ENCODE measurements around the gene PIK3CD. TPM values are rescaled to one million over a fixed set of nuclear protein-coding genes. Genes with fewer than 3 reads are reported as not detected.
A peak's percentile ranks its signal among the peaks of the same experiment; 100 is the strongest.

Gene PIK3CD
- total RNA-seq, 2 experiments from 2014 or later, result 211 to 214 TPM

DNA sequence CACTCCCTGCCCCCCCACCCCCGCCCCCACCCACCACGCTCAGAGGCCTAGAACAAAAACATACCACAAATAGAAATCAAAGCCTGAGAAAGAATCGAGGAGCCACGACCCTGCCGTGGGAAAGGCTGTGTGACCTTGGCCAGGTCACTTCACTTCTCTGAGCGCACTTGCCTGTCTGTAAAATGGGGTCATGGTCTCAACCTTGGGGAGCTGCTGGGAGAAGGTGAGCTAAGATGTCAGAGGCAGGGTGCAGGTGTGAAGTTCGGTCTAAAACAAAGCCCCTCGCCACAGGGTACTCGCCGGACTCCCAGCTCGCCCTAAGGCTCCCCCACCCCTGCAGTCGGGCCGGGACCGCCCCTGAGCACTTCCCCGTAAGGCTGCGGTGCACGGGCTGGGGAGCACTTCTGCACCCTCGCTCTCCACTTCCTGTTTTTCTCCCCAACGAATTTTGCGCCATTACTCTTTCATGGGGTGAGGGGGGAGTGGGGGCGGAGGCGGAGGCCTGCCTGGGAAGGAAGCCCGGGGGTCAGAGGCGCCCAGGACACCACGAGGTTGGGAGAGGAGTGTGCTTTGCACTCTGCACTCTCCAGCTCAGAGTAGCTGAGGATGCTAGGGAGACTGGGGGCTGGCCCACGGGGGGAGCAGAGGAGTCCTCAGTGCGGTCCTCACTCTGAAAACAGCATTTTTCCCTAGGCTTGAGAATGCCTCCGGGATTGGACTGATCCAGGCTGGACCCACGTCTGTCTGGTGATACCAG, 21.9 kb upstream of the PIK3CD start:
- Mint-ChIP-seq H3K9me3 (no peaks in the 10 kb centered on the region), H3K4me1 (peaks cover 67% of the 10 kb centered on the region), H3K27ac (peak overlapping the region; percentile 97), H3K36me3 (ENCODE audit: low read depth) (peaks cover 45% of the 10 kb centered on the region), H3K27me3 (peaks cover 2% of the 10 kb centered on the region), H3K4me3 (peak overlapping the region; percentile 87)
- POLR2A ChIA-PET, result interaction anchor here (0.6 to 7.2 kb wide), 25 partner anchors 9 to 750 kb away, joined by 3 to 422 read pairs (median 5); partner anchors contain the start of genes LZIC, NMNAT1 and PIK3CD
- DNase-seq, result peak; percentile 84
- CTCF ChIA-PET, result interaction anchor here (0.7 to 7.2 kb wide), 9 partner anchors 15 to 314 kb away, joined by 3 to 144 read pairs (median 11); partner anchors contain the start of genes LZIC, NMNAT1 and PIK3CD

DNA sequence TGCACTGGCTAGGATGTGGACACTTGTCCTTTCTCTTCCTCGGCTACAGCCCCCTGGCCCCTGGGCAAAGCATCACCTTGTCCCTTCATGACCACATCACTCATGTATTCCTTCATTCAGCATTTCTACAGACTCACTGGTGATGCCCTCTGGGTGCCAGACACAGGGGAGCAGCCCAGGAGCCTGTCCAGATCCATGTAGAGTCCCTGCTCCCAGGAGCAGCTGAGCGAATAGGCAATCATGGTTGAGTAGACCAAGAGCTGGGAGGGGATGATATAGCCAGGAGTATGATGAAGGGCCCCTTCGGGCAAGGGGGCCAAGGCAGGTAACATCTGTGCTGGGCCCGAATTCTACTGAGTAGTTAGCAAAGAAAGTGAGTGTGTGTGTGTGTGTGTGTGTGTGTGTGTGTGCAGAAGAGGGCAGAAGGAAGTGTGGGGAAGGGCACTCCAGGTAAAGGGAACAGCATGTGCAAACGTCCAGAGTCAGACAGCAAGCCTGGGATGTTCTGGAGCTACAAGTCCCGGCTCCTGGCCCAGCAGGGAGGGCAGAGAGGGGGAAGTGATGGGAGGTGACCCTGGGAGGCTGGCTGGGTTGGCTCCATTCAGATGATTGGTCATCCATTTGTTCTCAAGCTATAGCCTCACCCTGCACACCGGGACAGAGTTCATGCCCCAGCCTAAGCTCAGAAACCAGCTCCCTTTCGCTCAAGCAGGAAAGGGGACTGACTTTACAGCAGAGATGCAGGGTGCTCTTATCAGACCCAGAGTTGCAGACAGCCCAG, 21.0 kb upstream of the PIK3CD start:
- CTCF ChIA-PET, result interaction anchor here (0.8 to 7.2 kb wide), 6 partner anchors 15 to 235 kb away, joined by 3 to 144 read pairs (median 6); partner anchors contain the start of gene PIK3CD
- H3K27ac Mint-ChIP-seq, result peak overlapping the region; percentile 97
- peak overlapping the region; percentile 87 for H3K4me3 Mint-ChIP-seq
- H3K27me3 Mint-ChIP-seq, result peaks cover 2% of the 10 kb centered on the region
- peak; percentile 24 for DNase-seq
- POLR2A ChIA-PET, result interaction anchor here (1.0 to 7.2 kb wide), 14 partner anchors 14 to 238 kb away, joined by 3 to 422 read pairs (median 5); partner anchors contain the start of gene PIK3CD
- peaks cover 54% of the 10 kb centered on the region for H3K36me3 Mint-ChIP-seq (ENCODE audit: low read depth)
- no peaks in the 10 kb centered on the region for H3K9me3 Mint-ChIP-seq
- H3K4me1 Mint-ChIP-seq, result peaks cover 74% of the 10 kb centered on the region

DNA sequence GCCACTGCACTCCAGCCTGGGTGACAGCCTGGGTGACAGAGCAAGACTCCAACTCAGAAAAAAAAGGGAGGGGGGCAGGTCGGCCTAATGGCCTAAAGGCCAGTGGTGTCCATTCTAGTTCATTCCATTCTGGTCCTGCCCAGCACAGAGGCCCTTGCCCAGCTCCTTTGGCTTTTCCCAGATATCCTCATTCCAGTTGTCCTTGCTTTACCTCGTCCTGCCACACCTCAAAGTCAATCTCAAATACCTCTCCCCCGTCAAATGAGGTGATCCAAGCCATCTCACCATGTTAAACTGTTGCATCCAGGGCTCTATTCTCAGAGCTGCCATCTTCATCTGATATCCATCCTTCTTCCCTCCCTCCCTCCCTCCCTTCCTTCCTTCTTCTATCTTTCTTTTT, 19.9 kb upstream of the PIK3CD start:
- ChIA-PET POLR2A (interaction anchor here (1.2 to 7.2 kb wide), 7 partner anchors 13 to 86 kb away, joined by 4 to 422 read pairs (median 22); partner anchors contain the start of gene PIK3CD), CTCF (interaction anchor here (1.3 to 7.2 kb wide), 4 partner anchors 22 to 234 kb away, joined by 4 to 144 read pairs (median 48); partner anchors contain the start of gene PIK3CD)
- H3K27me3 Mint-ChIP-seq, result no peaks in the 10 kb centered on the region
- peaks cover 63% of the 10 kb centered on the region for H3K36me3 Mint-ChIP-seq (ENCODE audit: low read depth)
- H3K27ac Mint-ChIP-seq, result peak overlapping the region; percentile 97
- H3K9me3 Mint-ChIP-seq, result no peaks in the 10 kb centered on the region
- DNase-seq, result no peak
- H3K4me1 Mint-ChIP-seq, result peaks cover 66% of the 10 kb centered on the region
- peak overlapping the region; percentile 87 for H3K4me3 Mint-ChIP-seq

DNA sequence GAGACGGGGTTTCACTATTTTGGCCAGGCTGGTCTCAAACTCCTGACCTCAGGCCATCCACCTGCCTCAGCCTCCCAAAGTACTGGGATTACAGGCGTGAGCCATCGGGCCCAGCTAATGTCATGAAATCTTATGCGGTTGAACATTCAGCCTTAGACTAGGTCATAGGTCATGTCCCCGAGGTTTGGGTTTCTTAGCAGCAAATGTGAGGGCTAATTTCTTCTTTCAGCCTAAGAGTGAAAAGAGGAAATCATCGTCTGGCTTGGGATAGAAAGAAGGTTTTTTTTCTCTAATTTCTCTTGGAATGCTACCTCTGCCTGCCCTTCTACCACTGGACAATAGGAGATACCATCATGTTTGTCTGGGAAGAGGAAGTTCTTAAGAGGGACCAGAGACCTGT, 18.0 kb upstream of the PIK3CD start:
- no peak for DNase-seq
- H3K27me3 Mint-ChIP-seq, result no peaks in the 10 kb centered on the region
- H3K36me3 Mint-ChIP-seq (ENCODE audit: low read depth), result peaks cover 77% of the 10 kb centered on the region
- H3K9me3 Mint-ChIP-seq, result no peaks in the 10 kb centered on the region
- H3K27ac Mint-ChIP-seq, result no peak overlapping the region
- H3K4me3 Mint-ChIP-seq, result no peak overlapping the region
- peaks cover 60% of the 10 kb centered on the region for H3K4me1 Mint-ChIP-seq
- POLR2A ChIA-PET, result interaction anchor here (6.0 kb wide), 1 partner anchor 11 kb away, joined by 39 read pairs; no protein-coding TSS in a partner anchor
- CTCF ChIA-PET, result no interaction called here

DNA sequence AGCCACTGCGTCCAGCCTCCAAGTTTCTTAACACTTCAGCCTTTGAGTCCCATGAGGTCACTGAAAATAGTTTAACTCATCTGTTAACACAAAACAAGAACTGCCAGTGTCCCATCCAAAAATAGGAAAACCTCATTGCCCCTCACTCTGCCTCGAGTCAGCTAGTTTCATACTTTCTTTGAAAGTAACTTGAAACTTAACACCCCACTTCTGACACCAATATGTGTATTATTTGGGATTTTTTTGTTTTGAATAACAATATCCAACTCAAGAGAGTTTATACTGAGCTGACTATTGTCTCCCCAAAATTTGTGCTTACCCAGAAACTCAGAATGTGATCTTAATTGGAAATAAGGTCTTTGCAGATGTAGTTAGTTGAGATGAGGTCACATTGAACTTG, 16.9 kb upstream of the PIK3CD start:
- no peak overlapping the region for H3K27ac Mint-ChIP-seq

DNA sequence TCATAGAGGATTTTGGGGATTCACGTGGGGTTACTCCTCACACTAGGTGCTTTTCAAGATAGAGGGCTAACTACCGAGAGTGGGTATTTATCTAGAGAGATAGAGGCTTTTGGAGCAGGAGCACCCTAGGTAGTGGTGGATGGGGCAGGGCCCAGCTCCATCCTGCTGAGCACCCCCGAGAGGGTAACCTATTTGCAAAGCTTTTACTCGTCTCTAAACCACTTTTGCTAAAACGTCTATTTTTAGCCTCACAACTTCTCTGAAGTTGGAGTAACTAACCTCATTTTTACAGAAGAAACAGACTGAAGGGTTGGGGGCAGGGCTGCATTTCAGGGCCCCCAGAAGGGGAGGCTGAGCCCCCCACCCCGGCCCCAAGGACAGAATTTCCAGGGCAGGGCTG, 12.3 kb upstream of the PIK3CD start:
- ChIA-PET POLR2A (interaction anchor here (1.8 kb wide), 1 partner anchor 10 kb away, joined by 5 read pairs; no protein-coding TSS in a partner anchor), CTCF (interaction anchor here (0.9 to 1.2 kb wide), 2 partner anchors 12 to 15 kb away, joined by 3 to 5 read pairs; partner anchors contain the start of gene PIK3CD)
- H3K4me1 Mint-ChIP-seq, result peaks cover 57% of the 10 kb centered on the region
- DNase-seq, result no peak
- H3K9me3 Mint-ChIP-seq, result no peaks in the 10 kb centered on the region
- H3K27ac Mint-ChIP-seq, result no peak overlapping the region
- H3K36me3 Mint-ChIP-seq (ENCODE audit: low read depth), result peaks cover 68% of the 10 kb centered on the region
- H3K4me3 Mint-ChIP-seq, result no peak overlapping the region
- H3K27me3 Mint-ChIP-seq, result no peaks in the 10 kb centered on the region

More for the DNA sequence above, 16.9 kb upstream of the PIK3CD start:
- Mint-ChIP-seq H3K4me1 (peaks cover 60% of the 10 kb centered on the region), H3K4me3 (no peak overlapping the region), H3K36me3 (ENCODE audit: low read depth) (peaks cover 82% of the 10 kb centered on the region), H3K27me3 (no peaks in the 10 kb centered on the region), H3K9me3 (no peaks in the 10 kb centered on the region)
- CTCF ChIA-PET, result no interaction called here
- POLR2A ChIA-PET, result interaction anchor here (0.6 kb wide), 1 partner anchor 18 kb away, joined by 3 read pairs; no protein-coding TSS in a partner anchor
- DNase-seq, result no peak

DNA sequence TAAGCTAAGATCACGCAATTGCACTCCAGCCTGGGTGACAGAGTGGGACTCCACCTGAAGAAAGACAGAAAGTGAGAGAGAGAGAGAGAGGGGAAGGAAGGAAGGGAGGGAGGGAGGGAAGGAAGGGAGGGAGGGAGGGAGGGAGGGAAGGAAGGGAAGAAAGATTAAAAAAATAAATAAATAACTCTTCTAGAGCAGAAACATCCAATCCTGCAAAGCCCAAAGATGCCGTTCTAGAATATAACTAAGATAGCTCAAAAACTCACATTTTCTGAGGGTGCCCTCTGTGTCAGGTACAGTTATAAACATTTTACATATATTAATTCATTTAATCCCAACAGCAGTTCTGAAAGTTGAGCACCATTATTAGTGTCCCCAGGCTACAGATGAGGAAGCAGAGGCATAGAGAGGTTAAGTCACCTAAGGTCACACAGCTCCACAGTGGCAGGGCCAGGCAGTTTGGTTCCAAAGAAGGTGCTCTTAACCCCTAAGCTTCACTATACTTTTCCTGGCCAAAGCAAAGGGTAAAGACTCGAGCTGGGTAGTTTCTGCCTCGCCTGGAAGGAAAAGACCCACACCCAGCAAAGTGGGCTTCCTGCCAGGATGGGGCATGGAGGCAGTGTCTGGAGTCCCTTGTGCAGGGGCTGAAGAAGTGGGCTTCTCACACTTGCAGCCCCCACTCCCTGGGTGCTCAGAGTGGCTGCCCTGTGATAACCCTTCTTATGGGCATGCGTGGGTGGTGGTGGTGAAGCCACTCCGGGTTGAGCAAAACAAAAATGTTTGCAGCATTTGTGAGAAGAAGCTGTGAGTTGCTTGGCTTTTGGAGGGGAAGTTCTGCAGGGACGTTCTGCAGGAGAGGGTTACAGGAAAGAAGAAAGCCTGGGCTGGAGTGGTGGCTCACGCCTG, 7.9 kb upstream of the PIK3CD start:
- peak overlapping the region; percentile 44 for H3K27ac Mint-ChIP-seq
- H3K36me3 Mint-ChIP-seq (ENCODE audit: low read depth), result peaks cover 40% of the 10 kb centered on the region
- H3K27me3 Mint-ChIP-seq, result no peaks in the 10 kb centered on the region
- DNase-seq, result no peak
- H3K4me1 Mint-ChIP-seq, result peaks cover 44% of the 10 kb centered on the region
- ChIA-PET POLR2A (interaction anchor here (1.3 to 3.8 kb wide), 5 partner anchors 8 to 88 kb away, joined by 3 to 39 read pairs (median 10); partner anchors contain the start of gene PIK3CD), CTCF (interaction anchor here (0.6 to 3.5 kb wide), 4 partner anchors 9 to 527 kb away, joined by 3 to 26 read pairs (median 4); partner anchors contain the start of gene PIK3CD)
- no peaks in the 10 kb centered on the region for H3K9me3 Mint-ChIP-seq
- H3K4me3 Mint-ChIP-seq, result no peak overlapping the region

DNA sequence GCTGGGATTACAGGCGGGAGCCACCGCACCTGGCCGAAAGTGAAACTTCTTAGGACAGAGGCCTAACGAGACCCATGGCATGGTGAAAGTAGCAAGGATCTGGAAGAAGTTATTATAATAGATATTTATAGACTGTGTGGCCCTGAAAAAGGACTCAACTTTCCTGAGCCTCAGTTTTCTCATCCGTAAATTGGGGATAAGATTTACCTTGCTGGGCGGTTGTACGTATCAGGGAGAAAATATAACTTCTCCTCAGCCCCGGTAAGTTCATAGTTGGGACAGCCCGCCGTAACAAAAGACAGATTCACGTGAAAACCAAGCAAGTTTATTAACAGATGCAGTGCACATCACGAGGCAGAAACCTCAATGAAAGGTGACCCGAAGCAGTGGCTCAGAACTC, 5.5 kb upstream of the PIK3CD start:
- DNase-seq, result no peak
- Mint-ChIP-seq H3K36me3 (ENCODE audit: low read depth) (peaks cover 24% of the 10 kb centered on the region), H3K9me3 (no peaks in the 10 kb centered on the region), H3K4me1 (peaks cover 40% of the 10 kb centered on the region), H3K27ac (no peak overlapping the region), H3K27me3 (no peaks in the 10 kb centered on the region), H3K4me3 (no peak overlapping the region)
- CTCF ChIA-PET, result interaction anchor here (3.5 kb wide), 1 partner anchor 18 kb away, joined by 26 read pairs; no protein-coding TSS in a partner anchor
- POLR2A ChIA-PET, result interaction anchor here (3.8 kb wide), 1 partner anchor 16 kb away, joined by 39 read pairs; no protein-coding TSS in a partner anchor

DNA sequence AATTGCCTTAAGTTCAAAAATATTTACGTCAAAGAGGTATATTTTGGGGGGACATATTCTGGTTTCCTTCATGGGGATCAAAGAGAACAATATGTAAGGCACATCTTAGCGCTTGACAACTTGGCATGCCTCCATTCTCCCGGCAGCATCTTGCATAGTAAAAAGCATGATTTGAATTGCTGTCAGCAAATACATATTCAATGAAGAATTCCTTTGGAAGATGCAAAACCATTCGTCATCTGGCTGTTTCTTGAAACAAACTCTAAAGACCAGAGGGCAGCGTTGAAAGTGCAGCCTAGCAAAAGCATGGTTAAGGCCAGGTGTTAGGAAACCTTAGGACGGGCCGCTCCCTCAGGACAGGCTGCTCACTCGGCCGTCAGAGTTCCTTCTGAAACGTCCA, 3.4 kb upstream of the PIK3CD start:
- H3K9me3 Mint-ChIP-seq, result no peaks in the 10 kb centered on the region
- ChIA-PET CTCF (no interaction called here), POLR2A (interaction anchor here (1.2 to 1.3 kb wide), 2 partner anchors 19 to 68 kb away, joined by 3 to 8 read pairs; no protein-coding TSS in a partner anchor)
- peaks cover 23% of the 10 kb centered on the region for H3K36me3 Mint-ChIP-seq (ENCODE audit: low read depth)
- no peak overlapping the region for H3K4me3 Mint-ChIP-seq
- no peak for DNase-seq
- H3K27me3 Mint-ChIP-seq, result no peaks in the 10 kb centered on the region
- H3K27ac Mint-ChIP-seq, result no peak overlapping the region
- H3K4me1 Mint-ChIP-seq, result peaks cover 35% of the 10 kb centered on the region

DNA sequence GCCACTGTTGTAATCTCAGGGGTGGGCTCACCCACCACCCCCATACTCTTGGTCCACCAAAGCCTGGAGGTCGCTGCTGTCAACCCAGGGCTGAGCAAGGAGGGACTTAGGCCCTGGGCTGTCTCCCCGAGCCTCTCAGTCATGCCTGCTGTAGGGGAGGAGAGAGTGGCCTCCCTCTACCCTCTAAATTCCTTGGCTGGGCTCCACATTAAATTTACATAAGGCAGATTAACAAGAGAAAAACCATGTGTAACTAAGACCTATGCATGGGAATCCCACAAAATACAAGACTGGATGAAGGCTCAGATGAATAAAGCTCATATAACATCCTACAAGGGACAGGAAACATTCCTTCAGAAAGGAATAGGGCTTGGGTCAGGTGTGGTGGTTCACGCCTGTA, 1.8 kb upstream of the PIK3CD start:
- Mint-ChIP-seq H3K9me3 (no peaks in the 10 kb centered on the region), H3K4me1 (peaks cover 38% of the 10 kb centered on the region), H3K36me3 (ENCODE audit: low read depth) (peaks cover 33% of the 10 kb centered on the region), H3K27me3 (no peaks in the 10 kb centered on the region), H3K27ac (peak overlapping the region; percentile 47), H3K4me3 (peak overlapping the region; percentile 95)
- POLR2A ChIA-PET, result interaction anchor here (1.0 to 6.5 kb wide), 3 partner anchors 16 to 55 kb away, joined by 3 to 422 read pairs (median 3); no protein-coding TSS in a partner anchor
- CTCF ChIA-PET, result interaction anchor here (7.6 kb wide), 1 partner anchor 21 kb away, joined by 144 read pairs; no protein-coding TSS in a partner anchor
- DNase-seq, result no peak

DNA sequence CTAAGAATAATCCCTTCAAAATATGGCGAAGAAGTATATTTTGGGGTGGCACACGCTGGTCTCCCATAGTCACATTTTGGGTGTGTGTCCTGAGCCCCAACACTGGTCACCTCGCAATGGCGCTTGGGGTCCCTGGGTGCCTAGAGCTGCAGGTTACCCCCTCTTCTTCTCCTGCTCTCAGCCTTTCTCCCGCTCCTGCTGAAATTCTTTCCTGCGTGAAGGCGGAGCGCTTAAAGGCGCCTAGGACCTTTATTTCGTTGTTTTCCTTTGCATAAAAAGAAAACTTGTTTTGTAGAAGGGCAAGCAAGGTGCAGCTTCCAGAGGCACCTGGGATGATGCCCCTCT, 339 bp upstream of the PIK3CD start:
- H3K27me3 Mint-ChIP-seq, result no peaks in the 10 kb centered on the region
- no peak for DNase-seq
- H3K4me1 Mint-ChIP-seq, result peaks cover 48% of the 10 kb centered on the region
- peak overlapping the region; percentile 98 for H3K27ac Mint-ChIP-seq
- H3K36me3 Mint-ChIP-seq (ENCODE audit: low read depth), result peaks cover 42% of the 10 kb centered on the region
- POLR2A ChIA-PET, result interaction anchor here (0.6 to 7.4 kb wide), 9 partner anchors 8 to 814 kb away, joined by 3 to 422 read pairs (median 8); no protein-coding TSS in a partner anchor
- CTCF ChIA-PET, result interaction anchor here (1.1 to 7.6 kb wide), 4 partner anchors 12 to 66 kb away, joined by 3 to 144 read pairs (median 6); no protein-coding TSS in a partner anchor
- peak overlapping the region; percentile 95 for H3K4me3 Mint-ChIP-seq
- no peaks in the 10 kb centered on the region for H3K9me3 Mint-ChIP-seq

All from activated CD4-positive, alpha-beta memory T cell treated with anti-CD3 and anti-CD28 coated beads, Interleukin-2, amount 10 ng/mL, durations not matched to agents 7 days and 5 days (primary cell).